HepG2 (cell line): ENCODE data around the gene WNT6. TPM values are rescaled to one million over a fixed set of nuclear protein-coding genes. Genes with fewer than 3 reads are reported as not detected.

Source experiments
- FOSL2 ChIP-seq: sonication (generic); formaldehyde crosslinking; IDR thresholded peaks from 2 replicates; pipeline ENCODE4 v1.4.0; 2020; ENCODE audit warnings: missing genetic modification reagents
- GABPA ChIP-seq, 2 experiments: IDR thresholded peaks; 2 replicates each; pipeline ENCODE4 v1.6.1; 2011 to 2016; ENCODE audit warnings: low read depth in 2 of 2, low read length in 1 of 2, missing biosample characterization in 1 of 2, missing genetic modification characterization in 1 of 2
- GATAD2A ChIP-seq: IDR thresholded peaks from 2 replicates; pipeline ENCODE4 v1.6.1; 2016
- GTF3A ChIP-seq: sonication (generic); formaldehyde crosslinking; conservative IDR thresholded peaks from 2 replicates; pipeline ENCODE4 v1.4.0; 2020; ENCODE audit warnings: mild to moderate bottlenecking, missing genetic modification reagents
- HDAC2 ChIP-seq: sonication (generic); formaldehyde crosslinking; IDR thresholded peaks from 2 replicates; pipeline ENCODE4 v1.4.0; 2020; ENCODE audit warnings: missing genetic modification reagents
- NFE2L1 ChIP-seq: sonication (generic); formaldehyde crosslinking; IDR thresholded peaks from 2 replicates; pipeline ENCODE4 v1.4.0; 2020; ENCODE audit warnings: missing genetic modification reagents, mild to moderate bottlenecking, borderline replicate concordance
- NRL ChIP-seq: sonication (generic); formaldehyde crosslinking; IDR thresholded peaks from 2 replicates; pipeline ENCODE4 v1.5.0; 2020; ENCODE audit warnings: missing genetic modification reagents, mild to moderate bottlenecking, moderate library complexity, borderline replicate concordance
- PTBP1 ChIP-seq: fragments of 200-400 bp; formaldehyde crosslinking; IDR thresholded peaks from 2 replicates; pipeline ENCODE4 v1.6.1; 2018; ENCODE audit warnings: low read length, low read depth; ENCODE audit not compliant: poor library complexity, severe bottlenecking
- SALL2 ChIP-seq: sonication (generic); formaldehyde crosslinking; IDR thresholded peaks from 2 replicates; pipeline ENCODE4 v1.8.1; 2023; ENCODE audit warnings: mild to moderate bottlenecking, missing genetic modification reagents, inconsistent platforms
- SETDB1 ChIP-seq: sonication (generic); formaldehyde crosslinking; IDR thresholded peaks from 2 replicates; pipeline ENCODE4 v1.5.1; 2020; ENCODE audit warnings: missing genetic modification reagents, mild to moderate bottlenecking, borderline replicate concordance
- SIN3B ChIP-seq: fragments of 150-350 bp; IDR thresholded peaks from 2 replicates; pipeline ENCODE4 v1.6.1; 2014; ENCODE audit warnings: low read length
- THYN1 ChIP-seq: sonication (generic); formaldehyde crosslinking; IDR thresholded peaks from 2 replicates; pipeline ENCODE4 v1.8.1; 2023; ENCODE audit warnings: low read depth, mild to moderate bottlenecking, moderate library complexity, missing genetic modification reagents, borderline replicate concordance
- ZC3H4 ChIP-seq: sonication (generic); formaldehyde crosslinking; IDR thresholded peaks from 2 replicates; pipeline ENCODE4 v1.4.0; 2020; ENCODE audit warnings: missing genetic modification reagents, borderline replicate concordance
- ZNF451 ChIP-seq: sonication (generic); formaldehyde crosslinking; IDR thresholded peaks from 2 replicates; pipeline ENCODE4 v1.5.0; 2020; ENCODE audit warnings: mild to moderate bottlenecking, missing genetic modification reagents
- ZNF468 ChIP-seq: sonication (generic); formaldehyde crosslinking; IDR thresholded peaks from 2 replicates; pipeline ENCODE4 v1.8.0; 2022; ENCODE audit warnings: mild to moderate bottlenecking, moderate library complexity, missing genetic modification reagents
- ZNF839 ChIP-seq: sonication (generic); formaldehyde crosslinking; IDR thresholded peaks from 2 replicates; pipeline ENCODE4 v1.4.0; 2020; ENCODE audit warnings: missing genetic modification reagents, mild to moderate bottlenecking, borderline replicate concordance
- polyA plus RNA-seq, 8 experiments: library from polyadenylated mRNA; depleted of rRNA in 3 of 8; stranded (reverse) in 7 of 8; unstranded in 1 of 8; fragments of >200 nt; fragmentation: Illumina TruSeq in 4 of 8; extraction: Trizol in 4 of 8; gene quantifications; 2 replicates each; pipeline versions ENCODE4 v1.2.1 to v1.2.3, GENCODE V29; 2011 to 2016; ENCODE audit warnings: low read depth in 4 of 8, missing spikeins in 1 of 8, mixed read lengths in 1 of 8; ENCODE audit not compliant: insufficient read depth in 1 of 8
- total RNA-seq, 5 experiments: library from RNA; depleted of rRNA; stranded (reverse); fragments of >200 nt; fragmentation: Illumina TruSeq; extraction: Trizol; gene quantifications; 2 replicates each; pipeline ENCODE4 v1.2.3, GENCODE V29; 2016; ENCODE audit warnings: low read depth in 1 of 5
- TF ChIP-seq, protein P1 (sequence below): sonication (generic); formaldehyde crosslinking; IDR thresholded peaks from 2 replicates; pipeline ENCODE4 v1.4.0; 2020; ENCODE audit warnings: missing genetic modification reagents, borderline replicate concordance
- TF ChIP-seq, protein P2 (sequence below): IDR thresholded peaks from 2 replicates; pipeline ENCODE4 v1.6.1; 2012; ENCODE audit warnings: low read depth, low read length, improper control_type of control experiment
- TF ChIP-seq, protein P3 (sequence below): sonication (generic); formaldehyde crosslinking; IDR thresholded peaks from 2 replicates; pipeline ENCODE4 v1.4.0; 2020; ENCODE audit warnings: mild to moderate bottlenecking, missing genetic modification reagents, borderline replicate concordance

Gene WNT6
- total and polyA plus RNA-seq, 2 of the 13 experiments (the other 11 are each of a cell fraction or from before 2014, with no cell fraction given) = 0.20 TPM; not detected in 1

DNA sequence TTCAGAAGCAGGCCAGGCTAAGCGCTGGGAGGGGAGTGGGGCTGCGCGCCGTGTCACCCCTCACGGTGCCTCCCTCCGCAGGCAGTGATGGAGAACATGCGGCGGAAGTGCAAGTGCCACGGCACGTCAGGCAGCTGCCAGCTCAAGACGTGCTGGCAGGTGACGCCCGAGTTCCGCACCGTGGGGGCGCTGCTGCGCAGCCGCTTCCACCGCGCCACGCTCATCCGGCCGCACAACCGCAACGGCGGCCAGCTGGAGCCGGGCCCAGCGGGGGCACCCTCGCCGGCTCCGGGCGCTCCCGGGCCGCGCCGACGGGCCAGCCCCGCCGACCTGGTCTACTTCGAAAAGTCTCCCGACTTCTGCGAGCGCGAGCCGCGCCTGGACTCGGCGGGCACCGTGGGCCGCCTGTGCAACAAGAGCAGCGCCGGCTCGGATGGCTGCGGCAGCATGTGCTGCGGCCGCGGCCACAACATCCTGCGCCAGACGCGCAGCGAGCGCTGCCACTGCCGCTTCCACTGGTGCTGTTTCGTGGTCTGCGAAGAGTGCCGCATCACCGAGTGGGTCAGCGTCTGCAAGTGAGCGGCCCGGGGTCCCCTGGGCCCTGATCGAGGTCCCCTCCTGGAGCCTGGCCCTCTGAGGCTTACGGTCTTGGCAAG is 33.2 kb downstream of the WNT6 start (continued):
- TF ChIP-seq, protein P1, sequence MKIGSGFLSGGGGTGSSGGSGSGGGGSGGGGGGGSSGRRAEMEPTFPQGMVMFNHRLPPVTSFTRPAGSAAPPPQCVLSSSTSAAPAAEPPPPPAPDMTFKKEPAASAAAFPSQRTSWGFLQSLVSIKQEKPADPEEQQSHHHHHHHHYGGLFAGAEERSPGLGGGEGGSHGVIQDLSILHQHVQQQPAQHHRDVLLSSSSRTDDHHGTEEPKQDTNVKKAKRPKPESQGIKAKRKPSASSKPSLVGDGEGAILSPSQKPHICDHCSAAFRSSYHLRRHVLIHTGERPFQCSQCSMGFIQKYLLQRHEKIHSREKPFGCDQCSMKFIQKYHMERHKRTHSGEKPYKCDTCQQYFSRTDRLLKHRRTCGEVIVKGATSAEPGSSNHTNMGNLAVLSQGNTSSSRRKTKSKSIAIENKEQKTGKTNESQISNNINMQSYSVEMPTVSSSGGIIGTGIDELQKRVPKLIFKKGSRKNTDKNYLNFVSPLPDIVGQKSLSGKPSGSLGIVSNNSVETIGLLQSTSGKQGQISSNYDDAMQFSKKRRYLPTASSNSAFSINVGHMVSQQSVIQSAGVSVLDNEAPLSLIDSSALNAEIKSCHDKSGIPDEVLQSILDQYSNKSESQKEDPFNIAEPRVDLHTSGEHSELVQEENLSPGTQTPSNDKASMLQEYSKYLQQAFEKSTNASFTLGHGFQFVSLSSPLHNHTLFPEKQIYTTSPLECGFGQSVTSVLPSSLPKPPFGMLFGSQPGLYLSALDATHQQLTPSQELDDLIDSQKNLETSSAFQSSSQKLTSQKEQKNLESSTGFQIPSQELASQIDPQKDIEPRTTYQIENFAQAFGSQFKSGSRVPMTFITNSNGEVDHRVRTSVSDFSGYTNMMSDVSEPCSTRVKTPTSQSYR (CRISPR knock-in tag) = no peak
- TF ChIP-seq SIN3B = no peak
- TF ChIP-seq GABPA (IDR thresholded peaks at IDR 0.05; ENCODE audit: low read depth, low read length) = 0 out of 2 replicates have a peak, but pooled peaks have one; percentile 22
- 0 out of 2 replicates have a peak, but pooled peaks have one; percentile 22 for TF ChIP-seq GABPA (CRISPR knock-in tag; IDR thresholded peaks at IDR 0.05; ENCODE audit: low read depth)
- TF ChIP-seq GTF3A (CRISPR knock-in tag) = 0 out of 2 replicates have a peak, but pooled peaks have one; percentile 60
- TF ChIP-seq HDAC2 (CRISPR knock-in tag) = no peak
- 0 out of 2 replicates have a peak, but pooled peaks have one; percentile 11 for TF ChIP-seq GATAD2A (CRISPR knock-in tag)
- TF ChIP-seq SETDB1 (CRISPR knock-in tag) = no peak
- no peak for TF ChIP-seq PTBP1
- TF ChIP-seq ZC3H4 (CRISPR knock-in tag) = no peak
- TF ChIP-seq ZNF451 = no peak
- TF ChIP-seq, protein P2, sequence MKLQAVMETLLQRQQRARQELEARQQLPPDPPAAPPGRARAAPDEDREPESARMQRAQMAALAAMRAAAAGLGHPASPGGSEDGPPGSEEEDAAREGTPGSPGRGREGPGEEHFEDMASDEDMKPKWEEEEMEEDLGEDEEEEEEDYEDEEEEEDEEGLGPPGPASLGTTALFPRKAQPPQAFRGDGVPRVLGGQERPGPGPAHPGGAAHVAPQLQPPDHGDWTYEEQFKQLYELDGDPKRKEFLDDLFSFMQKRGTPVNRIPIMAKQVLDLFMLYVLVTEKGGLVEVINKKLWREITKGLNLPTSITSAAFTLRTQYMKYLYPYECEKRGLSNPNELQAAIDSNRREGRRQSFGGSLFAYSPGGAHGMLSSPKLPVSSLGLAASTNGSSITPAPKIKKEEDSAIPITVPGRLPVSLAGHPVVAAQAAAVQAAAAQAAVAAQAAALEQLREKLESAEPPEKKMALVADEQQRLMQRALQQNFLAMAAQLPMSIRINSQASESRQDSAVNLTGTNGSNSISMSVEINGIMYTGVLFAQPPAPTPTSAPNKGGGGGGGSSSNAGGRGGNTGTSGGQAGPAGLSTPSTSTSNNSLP = no peak
- TF ChIP-seq SALL2 (CRISPR knock-in tag) = 0 out of 2 replicates have a peak, but pooled peaks have one; percentile 22
- TF ChIP-seq NRL (CRISPR knock-in tag) = no peak
- TF ChIP-seq THYN1 (CRISPR knock-in tag) = no peak
- peak; percentile 63; the same call in 1 of the 2 replicates for TF ChIP-seq ZNF468
- TF ChIP-seq, protein P3, sequence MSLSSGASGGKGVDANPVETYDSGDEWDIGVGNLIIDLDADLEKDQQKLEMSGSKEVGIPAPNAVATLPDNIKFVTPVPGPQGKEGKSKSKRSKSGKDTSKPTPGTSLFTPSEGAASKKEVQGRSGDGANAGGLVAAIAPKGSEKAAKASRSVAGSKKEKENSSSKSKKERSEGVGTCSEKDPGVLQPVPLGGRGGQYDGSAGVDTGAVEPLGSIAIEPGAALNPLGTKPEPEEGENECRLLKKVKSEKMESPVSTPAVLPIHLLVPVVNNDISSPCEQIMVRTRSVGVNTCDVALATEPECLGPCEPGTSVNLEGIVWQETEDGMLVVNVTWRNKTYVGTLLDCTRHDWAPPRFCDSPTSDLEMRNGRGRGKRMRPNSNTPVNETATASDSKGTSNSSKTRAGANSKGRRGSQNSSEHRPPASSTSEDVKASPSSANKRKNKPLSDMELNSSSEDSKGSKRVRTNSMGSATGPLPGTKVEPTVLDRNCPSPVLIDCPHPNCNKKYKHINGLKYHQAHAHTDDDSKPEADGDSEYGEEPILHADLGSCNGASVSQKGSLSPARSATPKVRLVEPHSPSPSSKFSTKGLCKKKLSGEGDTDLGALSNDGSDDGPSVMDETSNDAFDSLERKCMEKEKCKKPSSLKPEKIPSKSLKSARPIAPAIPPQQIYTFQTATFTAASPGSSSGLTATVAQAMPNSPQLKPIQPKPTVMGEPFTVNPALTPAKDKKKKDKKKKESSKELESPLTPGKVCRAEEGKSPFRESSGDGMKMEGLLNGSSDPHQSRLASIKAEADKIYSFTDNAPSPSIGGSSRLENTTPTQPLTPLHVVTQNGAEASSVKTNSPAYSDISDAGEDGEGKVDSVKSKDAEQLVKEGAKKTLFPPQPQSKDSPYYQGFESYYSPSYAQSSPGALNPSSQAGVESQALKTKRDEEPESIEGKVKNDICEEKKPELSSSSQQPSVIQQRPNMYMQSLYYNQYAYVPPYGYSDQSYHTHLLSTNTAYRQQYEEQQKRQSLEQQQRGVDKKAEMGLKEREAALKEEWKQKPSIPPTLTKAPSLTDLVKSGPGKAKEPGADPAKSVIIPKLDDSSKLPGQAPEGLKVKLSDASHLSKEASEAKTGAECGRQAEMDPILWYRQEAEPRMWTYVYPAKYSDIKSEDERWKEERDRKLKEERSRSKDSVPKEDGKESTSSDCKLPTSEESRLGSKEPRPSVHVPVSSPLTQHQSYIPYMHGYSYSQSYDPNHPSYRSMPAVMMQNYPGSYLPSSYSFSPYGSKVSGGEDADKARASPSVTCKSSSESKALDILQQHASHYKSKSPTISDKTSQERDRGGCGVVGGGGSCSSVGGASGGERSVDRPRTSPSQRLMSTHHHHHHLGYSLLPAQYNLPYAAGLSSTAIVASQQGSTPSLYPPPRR (CRISPR knock-in tag) = no peak
- TF ChIP-seq NFE2L1 (CRISPR knock-in tag) = no peak
- no peak for TF ChIP-seq ZNF839 (CRISPR knock-in tag)
- TF ChIP-seq FOSL2 = peak; percentile 24; the same call in 1 of the 2 replicates
